AG08395 (cell line): Measurements from ENCODE around the gene FCN1.
"Not testable (repeated sequence)": the region's sequence is repeated elsewhere in the genome, so short reads cannot be mapped to it uniquely, and the experiment has no call there.

ENCODE experiments used
- DNase-seq: peaks from one replicate; pipeline ENCODE4 v3.0.0; 2012; ENCODE audit warnings: mixed read lengths, low spot score

The FCN1 gene

GRCh38 chr9:134917431-134918373 is at the start of gene FCN1:
Gene FCN1, minus strand, starts transcription at chr9:134917912. Its CDS starts 41 bp downstream, at chr9:134917871.
- DNase-seq = no peak

- DNase-seq = no peak
Measured at GRCh38 chr9:134966697-134967546, 49.2 kb upstream of the FCN1 start.

- DNase-seq = no peak
Measured at GRCh38 chr9:134966270-134966669, 48.6 kb upstream of the FCN1 start.

GRCh38 chr9:134965851-134966250 is 48.1 kb upstream of the FCN1 start:
- DNase-seq = no peak

- no peak for DNase-seq
Measured at GRCh38 chr9:134965411-134965810, 47.7 kb upstream of the FCN1 start.

GRCh38 chr9:134964271-134965055 is 46.8 kb upstream of the FCN1 start:
- no peak for DNase-seq

GRCh38 chr9:134963546-134963945 is 45.8 kb upstream of the FCN1 start:
- DNase-seq = no peak

- DNase-seq = no peak
Measured at GRCh38 chr9:134962973-134963364, 45.3 kb upstream of the FCN1 start.

GRCh38 chr9:134962065-134962972 is 44.6 kb upstream of the FCN1 start:
- no peak for DNase-seq

- no peak for DNase-seq
Measured at GRCh38 chr9:134961331-134962064, 43.8 kb upstream of the FCN1 start.

GRCh38 chr9:134960701-134961181 is 43.0 kb upstream of the FCN1 start:
- no peak for DNase-seq

- no peak for DNase-seq
Measured at GRCh38 chr9:134959971-134960310, 42.2 kb upstream of the FCN1 start.

GRCh38 chr9:134959126-134959970 is 41.6 kb upstream of the FCN1 start:
- no peak for DNase-seq

GRCh38 chr9:134957945-134958227 is 40.2 kb upstream of the FCN1 start:
- DNase-seq = no peak

- DNase-seq = no peak
Measured at GRCh38 chr9:134957165-134957944, 39.6 kb upstream of the FCN1 start.

- DNase-seq = not testable (repeated sequence)
Measured at GRCh38 chr9:134956387-134956786, 38.7 kb upstream of the FCN1 start.

- DNase-seq = no peak
Measured at GRCh38 chr9:134955801-134956200, 38.1 kb upstream of the FCN1 start.

GRCh38 chr9:134955156-134955555 is 37.4 kb upstream of the FCN1 start:
- no peak for DNase-seq

GRCh38 chr9:134951994-134952393 is 34.3 kb upstream of the FCN1 start:
- DNase-seq = no peak
